Measurements from ENCODE around the gene MSL3B.
"Not testable (repeated sequence)": the region's sequence is repeated elsewhere in the genome, so short reads cannot be mapped to it uniquely, and the experiment has no call there.

MSL3B gene

GRCh38 chr2:233867993-233868532, at the start of gene MSL3B:
MSL3B (minus strand) TSS chr2:233868386.
- DNase-seq (peak; percentile 62), ATAC-seq (peak; percentile 84)

- no peak for DNase-seq
- ATAC-seq: no peak
These were observed 48.9 kb upstream of the MSL3B start, which contains the start of gene TRPM8 for GRCh38 chr2:233917116-233917515. TRPM8 (plus strand) TSS chr2:233917373; CDS start chr2:233926538, 9,165 bp downstream.

- no peak for ATAC-seq
- DNase-seq: no peak
These were observed 46.9 kb upstream of the MSL3B start for GRCh38 chr2:233915128-233915527.

- ATAC-seq (no peak), DNase-seq (peak; percentile 51)
These were observed 44.7 kb upstream of the MSL3B start for GRCh38 chr2:233912691-233913423.

- no peak for DNase-seq
- ATAC-seq: no peak
These were observed 39.4 kb upstream of the MSL3B start for GRCh38 chr2:233907627-233908026.

- ATAC-seq: no peak
- DNase-seq: no peak
These were observed 37.8 kb upstream of the MSL3B start for GRCh38 chr2:233905945-233906344.

- ATAC-seq: no peak
These were observed 33.7 kb upstream of the MSL3B start for GRCh38 chr2:233901884-233902283.

GRCh38 chr2:233901367-233901766, 33.2 kb upstream of the MSL3B start:
- no peak for ATAC-seq
- DNase-seq: no peak

More at GRCh38 chr2:233901884-233902283, 33.7 kb upstream of the MSL3B start:
- no peak for DNase-seq

GRCh38 chr2:233896253-233896652, 28.1 kb upstream of the MSL3B start:
- ATAC-seq, DNase-seq: not testable (repeated sequence)

GRCh38 chr2:233892793-233893192, 24.6 kb upstream of the MSL3B start:
- DNase-seq (no peak), ATAC-seq (no peak)

GRCh38 chr2:233882353-233882752, 14.2 kb upstream of the MSL3B start:
- DNase-seq (no peak), ATAC-seq (no peak)

GRCh38 chr2:233872125-233872524, 3.9 kb upstream of the MSL3B start:
- not testable (repeated sequence) for ATAC-seq, DNase-seq

GRCh38 chr2:233871432-233871831, 3.2 kb upstream of the MSL3B start:
- ATAC-seq (no peak), DNase-seq (no peak)

GRCh38 chr2:233866479-233866878, 1.7 kb downstream of the MSL3B start:
- ATAC-seq: no peak
- DNase-seq: no peak

GRCh38 chr2:233865838-233866237, 2.3 kb downstream of the MSL3B start:
- ATAC-seq (no peak), DNase-seq (no peak)

- ATAC-seq (no peak), DNase-seq (no peak)
These were observed 5.9 kb downstream of the MSL3B start for GRCh38 chr2:233862261-233862768.

- ATAC-seq: no peak
These were observed 9.9 kb downstream of the MSL3B start for GRCh38 chr2:233858331-233858730.

GRCh38 chr2:233857511-233858141, 10.6 kb downstream of the MSL3B start:
- no peak for ATAC-seq
- peak; percentile 76 for DNase-seq

More at GRCh38 chr2:233858331-233858730, 9.9 kb downstream of the MSL3B start:
- no peak for DNase-seq

GRCh38 chr2:233856184-233856583, 12.0 kb downstream of the MSL3B start:
- ATAC-seq (no peak), DNase-seq (no peak)

- ATAC-seq (no peak), DNase-seq (no peak)
These were observed 12.8 kb downstream of the MSL3B start for GRCh38 chr2:233855345-233855744.

GRCh38 chr2:233854241-233854981, 13.8 kb downstream of the MSL3B start, which contains the start of gene HJURP:
HJURP (minus strand) TSS chr2:233854535; CDS start chr2:233854500, 35 bp downstream.
- DNase-seq (peak; percentile 92), ATAC-seq (peak; percentile 95)

- ATAC-seq: no peak
These were observed 14.3 kb downstream of the MSL3B start for GRCh38 chr2:233853883-233854240.

More at GRCh38 chr2:233853883-233854240, 14.3 kb downstream of the MSL3B start:
- no peak for DNase-seq
